B cell (primary cell): ENCODE data around the gene EXOC1.

Experiments
- CTCF ChIP-seq: fragments of 200-600 bp; IDR thresholded peaks from one replicate; pipeline ENCODE4 v1.8.0; 2022; ENCODE audit warnings: antibody characterized with exemption, mild to moderate bottlenecking
- EZH2 ChIP-seq: IDR thresholded peaks from 2 replicates; pipeline ENCODE4 v1.6.1; 2012; ENCODE audit warnings: borderline replicate concordance, low read depth, mild to moderate bottlenecking, moderate library complexity, low read length; ENCODE audit not compliant: insufficient read depth, poor library complexity, severe bottlenecking

GRCh38 chr4:55824865-55825264, 28.6 kb upstream of the EXOC1 start:
- TF ChIP-seq CTCF (no peak), EZH2 (no peak)
